GM11168 (cell line): Measurements from ENCODE around the gene NRP2.

Experiments
- in situ Hi-C: fragments of 300-500 bp; cut with MboI; formaldehyde crosslinking; loops from one replicate; pipeline ENCODE4 v1.12.0; 2022; ENCODE audit warnings: low sequenced_read_pairs; ENCODE audit not compliant: unreplicated experiment

Gene NRP2

GRCh38 chr2:205835251-205835791, 153.0 kb downstream of the NRP2 start:
- in situ Hi-C loops = no loop called here

GRCh38 chr2:205835923-205836322, 153.6 kb downstream of the NRP2 start:
- in situ Hi-C loops = no loop called here

GRCh38 chr2:205836477-205837221, 154.3 kb downstream of the NRP2 start:
- in situ Hi-C loops = no loop called here

GRCh38 chr2:205837663-205838062, 155.4 kb downstream of the NRP2 start:
- in situ Hi-C loops = no loop called here

GRCh38 chr2:205845446-205845845, 163.1 kb downstream of the NRP2 start:
- in situ Hi-C loops = no loop called here
